ENCODE measurements around the gene SKIL. TPM values are rescaled to one million over a fixed set of nuclear protein-coding genes. Genes with fewer than 3 reads are reported as not detected.

The SKIL gene
- total and polyA plus RNA-seq, 2 experiments from 2014 or later = 141 to 358 TPM

DNA sequence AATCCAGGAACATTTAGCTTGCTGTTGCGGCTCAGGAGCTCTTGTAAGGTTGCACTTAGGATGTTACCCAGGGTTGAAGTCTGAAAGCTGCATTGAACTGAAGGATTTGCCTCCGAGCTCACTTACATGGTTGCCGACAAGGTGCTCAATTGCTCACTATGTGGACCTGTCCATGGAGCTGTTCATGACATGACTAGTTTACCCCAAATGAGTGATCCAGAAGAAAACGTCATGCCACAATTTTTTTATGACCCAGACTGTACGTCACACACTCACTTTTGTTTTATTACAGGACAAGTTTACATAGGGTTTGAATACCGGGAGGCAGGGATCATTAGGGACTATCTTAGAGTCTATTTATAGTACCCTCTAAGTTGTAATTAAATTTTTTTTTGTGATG, 40.2 kb downstream of the SKIL start:
- H3K27ac ChIP-seq (ENCODE audit: low read depth) = peak overlapping the region; percentile 43; the same call in 1 of the 2 replicates
- peak; percentile 24 for DNase-seq (ENCODE audit: low spot score)
- no peak overlapping the region for H3K27ac Mint-ChIP-seq
- H3K9me2 ChIP-seq (ENCODE audit: insufficient read depth) = no peaks in the 10 kb centered on the region
- peaks cover 13% of the 10 kb centered on the region for H3F3A ChIP-seq (replicated peaks; ENCODE audit: low read depth)
- peak; percentile 62 for TF ChIP-seq POLR2AphosphoS5 (IDR thresholded peaks at IDR 0.05; ENCODE audit: low read depth)
- no peak for TF ChIP-seq JUNB (IDR thresholded peaks at IDR 0.05; ENCODE audit: unreplicated experiment)
- H3K36me3 Mint-ChIP-seq (ENCODE audit: low read depth) = peaks cover 15% of the 10 kb centered on the region; the same call in 2 of the 3 replicates
- H3K79me2 ChIP-seq (replicated peaks; ENCODE audit: insufficient read depth) = peaks cover 9% of the 10 kb centered on the region; the same call in 1 of the 2 replicates
- no peak overlapping the region for H2AFZ ChIP-seq
- ATAC-seq = peak; percentile 26; the same call in 1 of the 3 replicates
- no peak overlapping the region for H3K4me3 ChIP-seq
- H3K4me1 Mint-ChIP-seq = no peaks in the 10 kb centered on the region
- no peak overlapping the region for H3K4me2 ChIP-seq
- H4K20me1 ChIP-seq (replicated peaks; ENCODE audit: insufficient read depth) = peaks cover 8% of the 10 kb centered on the region
- H3K36me3 ChIP-seq (ENCODE audit: insufficient read depth) = no peaks in the 10 kb centered on the region; the same call in 1 of the 2 replicates
- H3K4me3 Mint-ChIP-seq = no peak overlapping the region
- no peaks in the 10 kb centered on the region for H3K4me1 ChIP-seq (ENCODE audit: insufficient read depth)
- no peaks in the 10 kb centered on the region for H3K9me3 Mint-ChIP-seq
- peaks cover 2% of the 10 kb centered on the region for H3K27me3 Mint-ChIP-seq (ENCODE audit: insufficient read depth, low read depth, poor library complexity)
- H3K27me3 ChIP-seq (ENCODE audit: insufficient read depth) = no peaks in the 10 kb centered on the region

DNA sequence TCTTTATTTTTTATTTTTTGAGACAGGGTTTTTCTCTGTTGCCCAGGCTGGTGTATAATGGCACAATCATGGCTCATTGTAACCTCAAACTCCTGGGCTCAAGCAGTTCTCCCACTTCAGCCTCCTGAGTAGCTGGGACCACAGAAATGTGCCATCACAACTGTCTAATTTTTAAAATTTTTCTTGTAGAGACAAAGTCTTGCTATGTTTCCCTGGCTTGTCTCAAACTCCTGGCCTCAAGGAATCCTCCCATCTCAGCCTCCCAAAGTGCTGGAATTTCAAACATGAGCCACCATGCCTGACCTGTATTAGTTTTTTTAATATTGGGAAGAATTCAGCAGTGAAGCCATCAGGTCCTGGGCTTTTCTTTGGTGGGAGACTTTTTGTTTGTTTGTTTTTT, 47.6 kb downstream of the SKIL start:
- Histone ChIP-seq H3K79me2 (replicated peaks; ENCODE audit: insufficient read depth) (no peaks in the 10 kb centered on the region), H3K4me3 (no peak overlapping the region), H3K27ac (ENCODE audit: low read depth) (no peak overlapping the region), H3K4me2 (no peak overlapping the region), H3K9me2 (ENCODE audit: insufficient read depth) (no peaks in the 10 kb centered on the region), H3K27me3 (ENCODE audit: insufficient read depth) (no peaks in the 10 kb centered on the region), H4K20me1 (replicated peaks; ENCODE audit: insufficient read depth) (no peaks in the 10 kb centered on the region; the same call in 1 of the 2 replicates), H3F3A (replicated peaks; ENCODE audit: low read depth) (no peaks in the 10 kb centered on the region), H3K4me1 (ENCODE audit: insufficient read depth) (no peaks in the 10 kb centered on the region), H2AFZ (no peak overlapping the region), H3K36me3 (ENCODE audit: insufficient read depth) (no peaks in the 10 kb centered on the region)
- no peak overlapping the region for H3K27ac Mint-ChIP-seq
- H3K27me3 Mint-ChIP-seq (ENCODE audit: insufficient read depth, low read depth, poor library complexity) = no peaks in the 10 kb centered on the region
- no peak for DNase-seq (ENCODE audit: low spot score)
- no peaks in the 10 kb centered on the region for H3K36me3 Mint-ChIP-seq (ENCODE audit: low read depth)
- no peaks in the 10 kb centered on the region for H3K9me3 Mint-ChIP-seq
- H3K4me3 Mint-ChIP-seq = no peak overlapping the region
- no peaks in the 10 kb centered on the region for H3K4me1 Mint-ChIP-seq
- ATAC-seq = no peak
- TF ChIP-seq STAT1 (IDR thresholded peaks at IDR 0.05; ENCODE audit: unreplicated experiment) (no peak), NANOG (IDR thresholded peaks at IDR 0.05; ENCODE audit: borderline replicate concordance) (no peak), ZNF331 (CRISPR knock-in tag; IDR thresholded peaks at IDR 0.05; ENCODE audit: low read depth) (no peak), EZH2 (IDR thresholded peaks at IDR 0.05; ENCODE audit: low read depth, unreplicated experiment) (no peak), ZNF114 (CRISPR knock-in tag; IDR thresholded peaks at IDR 0.05) (no peak), JUNB (IDR thresholded peaks at IDR 0.05; ENCODE audit: unreplicated experiment) (no peak), CREB1 (CRISPR knock-in tag; IDR thresholded peaks at IDR 0.05; ENCODE audit: low read depth) (no peak), EZH2phosphoT487 (IDR thresholded peaks at IDR 0.05; ENCODE audit: unreplicated experiment) (no peak)
- TF ChIP-seq, protein P1, sequence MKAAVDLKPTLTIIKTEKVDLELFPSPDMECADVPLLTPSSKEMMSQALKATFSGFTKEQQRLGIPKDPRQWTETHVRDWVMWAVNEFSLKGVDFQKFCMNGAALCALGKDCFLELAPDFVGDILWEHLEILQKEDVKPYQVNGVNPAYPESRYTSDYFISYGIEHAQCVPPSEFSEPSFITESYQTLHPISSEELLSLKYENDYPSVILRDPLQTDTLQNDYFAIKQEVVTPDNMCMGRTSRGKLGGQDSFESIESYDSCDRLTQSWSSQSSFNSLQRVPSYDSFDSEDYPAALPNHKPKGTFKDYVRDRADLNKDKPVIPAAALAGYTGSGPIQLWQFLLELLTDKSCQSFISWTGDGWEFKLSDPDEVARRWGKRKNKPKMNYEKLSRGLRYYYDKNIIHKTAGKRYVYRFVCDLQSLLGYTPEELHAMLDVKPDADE (IDR thresholded peaks at IDR 0.05) = no peak
- TF ChIP-seq, protein P2, sequence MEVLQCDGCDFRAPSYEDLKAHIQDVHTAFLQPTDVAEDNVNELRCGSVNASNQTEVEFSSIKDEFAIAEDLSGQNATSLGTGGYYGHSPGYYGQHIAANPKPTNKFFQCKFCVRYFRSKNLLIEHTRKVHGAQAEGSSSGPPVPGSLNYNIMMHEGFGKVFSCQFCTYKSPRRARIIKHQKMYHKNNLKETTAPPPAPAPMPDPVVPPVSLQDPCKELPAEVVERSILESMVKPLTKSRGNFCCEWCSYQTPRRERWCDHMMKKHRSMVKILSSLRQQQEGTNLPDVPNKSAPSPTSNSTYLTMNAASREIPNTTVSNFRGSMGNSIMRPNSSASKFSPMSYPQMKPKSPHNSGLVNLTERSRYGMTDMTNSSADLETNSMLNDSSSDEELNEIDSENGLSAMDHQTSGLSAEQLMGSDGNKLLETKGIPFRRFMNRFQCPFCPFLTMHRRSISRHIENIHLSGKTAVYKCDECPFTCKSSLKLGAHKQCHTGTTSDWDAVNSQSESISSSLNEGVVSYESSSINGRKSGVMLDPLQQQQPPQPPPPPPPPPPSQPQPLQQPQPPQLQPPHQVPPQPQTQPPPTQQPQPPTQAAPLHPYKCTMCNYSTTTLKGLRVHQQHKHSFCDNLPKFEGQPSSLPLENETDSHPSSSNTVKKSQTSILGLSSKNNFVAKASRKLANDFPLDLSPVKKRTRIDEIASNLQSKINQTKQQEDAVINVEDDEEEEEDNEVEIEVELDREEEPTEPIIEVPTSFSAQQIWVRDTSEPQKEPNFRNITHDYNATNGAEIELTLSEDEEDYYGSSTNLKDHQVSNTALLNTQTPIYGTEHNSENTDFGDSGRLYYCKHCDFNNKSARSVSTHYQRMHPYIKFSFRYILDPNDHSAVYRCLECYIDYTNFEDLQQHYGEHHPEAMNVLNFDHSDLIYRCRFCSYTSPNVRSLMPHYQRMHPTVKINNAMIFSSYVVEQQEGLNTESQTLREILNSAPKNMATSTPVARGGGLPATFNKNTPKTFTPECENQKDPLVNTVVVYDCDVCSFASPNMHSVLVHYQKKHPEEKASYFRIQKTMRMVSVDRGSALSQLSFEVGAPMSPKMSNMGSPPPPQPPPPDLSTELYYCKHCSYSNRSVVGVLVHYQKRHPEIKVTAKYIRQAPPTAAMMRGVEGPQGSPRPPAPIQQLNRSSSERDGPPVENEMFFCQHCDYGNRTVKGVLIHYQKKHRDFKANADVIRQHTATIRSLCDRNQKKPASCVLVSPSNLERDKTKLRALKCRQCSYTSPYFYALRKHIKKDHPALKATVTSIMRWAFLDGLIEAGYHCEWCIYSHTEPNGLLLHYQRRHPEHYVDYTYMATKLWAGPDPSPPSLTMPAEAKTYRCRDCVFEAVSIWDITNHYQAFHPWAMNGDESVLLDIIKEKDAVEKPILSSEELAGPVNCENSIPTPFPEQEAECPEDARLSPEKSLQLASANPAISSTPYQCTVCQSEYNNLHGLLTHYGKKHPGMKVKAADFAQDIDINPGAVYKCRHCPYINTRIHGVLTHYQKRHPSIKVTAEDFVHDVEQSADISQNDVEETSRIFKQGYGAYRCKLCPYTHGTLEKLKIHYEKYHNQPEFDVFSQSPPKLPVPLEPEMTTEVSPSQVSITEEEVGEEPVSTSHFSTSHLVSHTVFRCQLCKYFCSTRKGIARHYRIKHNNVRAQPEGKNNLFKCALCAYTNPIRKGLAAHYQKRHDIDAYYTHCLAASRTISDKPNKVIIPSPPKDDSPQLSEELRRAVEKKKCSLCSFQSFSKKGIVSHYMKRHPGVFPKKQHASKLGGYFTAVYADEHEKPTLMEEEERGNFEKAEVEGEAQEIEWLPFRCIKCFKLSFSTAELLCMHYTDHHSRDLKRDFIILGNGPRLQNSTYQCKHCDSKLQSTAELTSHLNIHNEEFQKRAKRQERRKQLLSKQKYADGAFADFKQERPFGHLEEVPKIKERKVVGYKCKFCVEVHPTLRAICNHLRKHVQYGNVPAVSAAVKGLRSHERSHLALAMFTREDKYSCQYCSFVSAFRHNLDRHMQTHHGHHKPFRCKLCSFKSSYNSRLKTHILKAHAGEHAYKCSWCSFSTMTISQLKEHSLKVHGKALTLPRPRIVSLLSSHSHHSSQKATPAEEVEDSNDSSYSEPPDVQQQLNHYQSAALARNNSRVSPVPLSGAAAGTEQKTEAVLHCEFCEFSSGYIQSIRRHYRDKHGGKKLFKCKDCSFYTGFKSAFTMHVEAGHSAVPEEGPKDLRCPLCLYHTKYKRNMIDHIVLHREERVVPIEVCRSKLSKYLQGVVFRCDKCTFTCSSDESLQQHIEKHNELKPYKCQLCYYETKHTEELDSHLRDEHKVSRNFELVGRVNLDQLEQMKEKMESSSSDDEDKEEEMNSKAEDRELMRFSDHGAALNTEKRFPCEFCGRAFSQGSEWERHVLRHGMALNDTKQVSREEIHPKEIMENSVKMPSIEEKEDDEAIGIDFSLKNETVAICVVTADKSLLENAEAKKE (CRISPR knock-in tag; IDR thresholded peaks at IDR 0.05) = no peak
- TF ChIP-seq, protein P3, sequence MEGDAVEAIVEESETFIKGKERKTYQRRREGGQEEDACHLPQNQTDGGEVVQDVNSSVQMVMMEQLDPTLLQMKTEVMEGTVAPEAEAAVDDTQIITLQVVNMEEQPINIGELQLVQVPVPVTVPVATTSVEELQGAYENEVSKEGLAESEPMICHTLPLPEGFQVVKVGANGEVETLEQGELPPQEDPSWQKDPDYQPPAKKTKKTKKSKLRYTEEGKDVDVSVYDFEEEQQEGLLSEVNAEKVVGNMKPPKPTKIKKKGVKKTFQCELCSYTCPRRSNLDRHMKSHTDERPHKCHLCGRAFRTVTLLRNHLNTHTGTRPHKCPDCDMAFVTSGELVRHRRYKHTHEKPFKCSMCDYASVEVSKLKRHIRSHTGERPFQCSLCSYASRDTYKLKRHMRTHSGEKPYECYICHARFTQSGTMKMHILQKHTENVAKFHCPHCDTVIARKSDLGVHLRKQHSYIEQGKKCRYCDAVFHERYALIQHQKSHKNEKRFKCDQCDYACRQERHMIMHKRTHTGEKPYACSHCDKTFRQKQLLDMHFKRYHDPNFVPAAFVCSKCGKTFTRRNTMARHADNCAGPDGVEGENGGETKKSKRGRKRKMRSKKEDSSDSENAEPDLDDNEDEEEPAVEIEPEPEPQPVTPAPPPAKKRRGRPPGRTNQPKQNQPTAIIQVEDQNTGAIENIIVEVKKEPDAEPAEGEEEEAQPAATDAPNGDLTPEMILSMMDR (conservative IDR thresholded peaks at IDR 0.05; ENCODE audit: low read depth in 2 of 2) = no peak

Measured in GM23338 (cell line).